Endometrial microvascular endothelial cells (primary cell): ENCODE data around the gene MAZ. TPM values are rescaled to one million over a fixed set of nuclear protein-coding genes. Genes with fewer than 3 reads are reported as not detected.
"Not testable (repeated sequence)": the region's sequence is repeated elsewhere in the genome, so short reads cannot be mapped to it uniquely, and the experiment has no call there.

ENCODE experiments used
- in situ Hi-C: cut with HindIII; loops from 2 replicates; pipeline ENCODE4 v1.10.0; 2017; ENCODE audit warnings: low sequenced_read_pairs, low pct_unique_long_range_greater_than_20kb; ENCODE audit errors: inconsistent ontology term
- total RNA-seq: library from RNA; depleted of rRNA; stranded (reverse); fragments of >200 nt; gene quantifications from one replicate; pipeline ENCODE4 v1.2.3, GENCODE V29; 2015; ENCODE audit errors: inconsistent ontology term

Gene MAZ
- total RNA-seq = 179 TPM

GRCh38 chr16:29806099-29806579, at the start of gene MAZ:
Gene MAZ, plus strand, starts transcription at chr16:29806529. Its CDS starts 173 bp downstream, at chr16:29806702.
- in situ Hi-C loops = loop anchor here (10.0 kb wide), 1 partner anchor 59 kb away; the partner anchor contains the start of gene CDIPT

- in situ Hi-C loops = no loop called here
Observed at GRCh38 chr16:29756654-29757053, 49.7 kb upstream of the MAZ start.

GRCh38 chr16:29757086-29757485, 49.2 kb upstream of the MAZ start:
- in situ Hi-C loops = not testable (repeated sequence)

- in situ Hi-C loops = no loop called here
Observed at GRCh38 chr16:29757950-29758466, 48.3 kb upstream of the MAZ start.

GRCh38 chr16:29760567-29761279, 45.6 kb upstream of the MAZ start:
- in situ Hi-C loops = no loop called here

- in situ Hi-C loops = not testable (repeated sequence)
Observed at GRCh38 chr16:29761280-29761651, 45.1 kb upstream of the MAZ start.

- in situ Hi-C loops = no loop called here
Observed at GRCh38 chr16:29761882-29762281, 44.4 kb upstream of the MAZ start.

GRCh38 chr16:29763326-29763725, 43.0 kb upstream of the MAZ start:
- in situ Hi-C loops = no loop called here

- in situ Hi-C loops = no loop called here
Observed at GRCh38 chr16:29765167-29766032, 40.9 kb upstream of the MAZ start.

- in situ Hi-C loops = no loop called here
Observed at GRCh38 chr16:29766571-29766970, 39.8 kb upstream of the MAZ start.

- in situ Hi-C loops = no loop called here
Observed at GRCh38 chr16:29767062-29767461, 39.3 kb upstream of the MAZ start.

GRCh38 chr16:29769507-29769906, 36.8 kb upstream of the MAZ start:
- in situ Hi-C loops = no loop called here

- in situ Hi-C loops = no loop called here
Observed at GRCh38 chr16:29770250-29770929, 35.9 kb upstream of the MAZ start.

GRCh38 chr16:29772330-29772729, 34.0 kb upstream of the MAZ start:
- in situ Hi-C loops = not testable (repeated sequence)

GRCh38 chr16:29774730-29775129, 31.6 kb upstream of the MAZ start:
- in situ Hi-C loops = no loop called here

- in situ Hi-C loops = no loop called here
Observed at GRCh38 chr16:29775742-29776408, 30.5 kb upstream of the MAZ start.

GRCh38 chr16:29777576-29778350, 28.6 kb upstream of the MAZ start, which contains the start of gene ZG16:
Gene ZG16, plus strand, starts transcription at chr16:29778256. Its CDS starts 1,011 bp downstream, at chr16:29779267.
- in situ Hi-C loops = no loop called here

- in situ Hi-C loops = no loop called here
Observed at GRCh38 chr16:29779474-29779873, 26.9 kb upstream of the MAZ start.
